ENCODE data around the gene SLC17A7. TPM values are rescaled to one million over a fixed set of nuclear protein-coding genes. Genes with fewer than 3 reads are reported as not detected.

SLC17A7 gene
- total RNA-seq, 1 experiment from 2014 or later, result 1.8 TPM

- TF ChIP-seq, protein P1, sequence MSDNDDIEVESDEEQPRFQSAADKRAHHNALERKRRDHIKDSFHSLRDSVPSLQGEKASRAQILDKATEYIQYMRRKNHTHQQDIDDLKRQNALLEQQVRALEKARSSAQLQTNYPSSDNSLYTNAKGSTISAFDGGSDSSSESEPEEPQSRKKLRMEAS (IDR thresholded peaks at IDR 0.05), result no peak
- TF ChIP-seq SP1 (IDR thresholded peaks at IDR 0.05; ENCODE audit: low read depth) (no peak), EZH2 (IDR thresholded peaks at IDR 0.05) (no peak), SIN3A (IDR thresholded peaks at IDR 0.05; ENCODE audit: low read depth) (no peak), ZFX (IDR thresholded peaks at IDR 0.05) (no peak), CEBPB (IDR thresholded peaks at IDR 0.05; ENCODE audit: low read depth) (no peak), POLR2AphosphoS5 (IDR thresholded peaks at IDR 0.05; ENCODE audit: low read depth, low read length) (no peak), ZNF274 (IDR thresholded peaks at IDR 0.05; ENCODE audit: low read depth, low read length) (no peak)
Observed at GRCh38 chr19:49409441-49410029, 31.8 kb downstream of the SLC17A7 start (continued).

DNA sequence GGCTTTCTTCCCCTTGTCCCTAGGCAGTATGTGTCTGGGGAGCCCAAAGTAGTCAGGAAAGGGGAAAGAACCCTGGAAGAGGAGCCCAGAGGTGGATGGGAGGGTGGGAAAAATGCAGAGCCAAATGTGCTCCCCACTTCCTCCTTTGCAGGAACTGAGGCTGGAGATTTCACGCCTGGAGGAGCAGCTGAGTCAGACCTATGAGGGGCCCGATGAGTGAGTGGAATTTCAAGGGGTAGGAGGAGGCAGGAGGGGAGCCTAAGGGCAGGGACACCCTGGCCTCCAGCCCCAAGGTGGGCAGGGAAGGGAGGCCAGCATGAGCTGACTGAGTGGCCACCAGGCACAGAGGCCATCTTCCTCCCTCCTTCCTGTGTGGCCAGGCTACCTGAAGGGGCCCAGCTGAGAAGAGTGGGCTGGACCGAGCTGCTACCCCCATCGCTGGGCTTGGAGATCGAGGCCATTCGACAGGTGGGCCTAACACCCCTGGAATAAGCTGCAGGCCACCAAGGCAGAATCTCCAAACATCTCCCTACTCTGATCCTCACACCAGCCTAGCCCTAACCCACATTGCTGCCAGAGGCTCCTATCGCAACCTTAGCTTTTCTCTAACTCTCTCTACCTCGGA is 32.4 kb downstream of the SLC17A7 start:
- ATAC-seq (no peak), DNase-seq (ENCODE audit: low read depth, low spot score) (no peak)
- Histone ChIP-seq H3K4me1 (ENCODE audit: control insufficient read depth in 1 of 2, insufficient read depth in 2 of 2, low read length in 2 of 2) (peaks cover 7 to 20% of the 10 kb centered on the region in 2 experiments; a peak in 3 of 4 replicates), H2AFZ (ENCODE audit: low read depth, low read length, poor library complexity, severe bottlenecking) (no peak overlapping the region), H3K79me2 (ENCODE audit: insufficient read depth, low read length) (no peaks in the 10 kb centered on the region), H3K36me3 (ENCODE audit: control insufficient read depth in 1 of 2, insufficient read depth in 2 of 2, low read length in 2 of 2) (no peaks in the 10 kb centered on the region), H4K20me1 (ENCODE audit: insufficient read depth) (no peaks in the 10 kb centered on the region), H3K4me2 (ENCODE audit: low read length) (0 out of 2 replicates have a peak overlapping the region, but pooled peaks have one; percentile 19), H3K9me2 (ENCODE audit: insufficient read depth) (no peaks in the 10 kb centered on the region), H3K9ac (ENCODE audit: low read length) (no peak overlapping the region), H3K27ac (ENCODE audit: low read depth, low read length) (no peak overlapping the region), H3K27me3 (ENCODE audit: insufficient read depth, low read length) (no peaks in the 10 kb centered on the region), H3K9me3 (ENCODE audit: control insufficient read depth in 1 of 2, insufficient read depth in 1 of 2, low read depth in 1 of 2, low read length in 2 of 2) (no peaks in the 10 kb centered on the region), H3K4me3 (replicated peaks in 1 of 2; ENCODE audit: low read depth in 1 of 2, low read length in 2 of 2) (no peak overlapping the region)
- TF ChIP-seq ELF1 (IDR thresholded peaks at IDR 0.05; ENCODE audit: borderline replicate concordance, low read depth) (no peak), FOSL1 (IDR thresholded peaks at IDR 0.05; ENCODE audit: low read depth) (no peak), JUND (IDR thresholded peaks at IDR 0.05) (no peak), SIN3A (IDR thresholded peaks at IDR 0.05; ENCODE audit: low read depth) (no peak), TCF7L2 (IDR thresholded peaks at IDR 0.05; ENCODE audit: borderline replicate concordance, extremely low read depth, insufficient read depth, insufficient read length) (no peak), ZNF274 (IDR thresholded peaks at IDR 0.05; ENCODE audit: low read depth, low read length) (no peak), CBX3 (IDR thresholded peaks at IDR 0.05; ENCODE audit: low read depth) (no peak), ZFX (IDR thresholded peaks at IDR 0.05) (no peak), RAD21 (IDR thresholded peaks at IDR 0.05; ENCODE audit: low read depth) (no peak), SP1 (IDR thresholded peaks at IDR 0.05; ENCODE audit: low read depth) (no peak), POLR2AphosphoS5 (IDR thresholded peaks at IDR 0.05; ENCODE audit: low read depth, low read length) (no peak), ATF3 (IDR thresholded peaks at IDR 0.05) (no peak), POLR2A (IDR thresholded peaks at IDR 0.05; ENCODE audit: borderline replicate concordance, extremely low read depth, insufficient read depth, insufficient read length) (no peak), EZH2 (IDR thresholded peaks at IDR 0.05) (no peak)
- TF ChIP-seq, protein P2, sequence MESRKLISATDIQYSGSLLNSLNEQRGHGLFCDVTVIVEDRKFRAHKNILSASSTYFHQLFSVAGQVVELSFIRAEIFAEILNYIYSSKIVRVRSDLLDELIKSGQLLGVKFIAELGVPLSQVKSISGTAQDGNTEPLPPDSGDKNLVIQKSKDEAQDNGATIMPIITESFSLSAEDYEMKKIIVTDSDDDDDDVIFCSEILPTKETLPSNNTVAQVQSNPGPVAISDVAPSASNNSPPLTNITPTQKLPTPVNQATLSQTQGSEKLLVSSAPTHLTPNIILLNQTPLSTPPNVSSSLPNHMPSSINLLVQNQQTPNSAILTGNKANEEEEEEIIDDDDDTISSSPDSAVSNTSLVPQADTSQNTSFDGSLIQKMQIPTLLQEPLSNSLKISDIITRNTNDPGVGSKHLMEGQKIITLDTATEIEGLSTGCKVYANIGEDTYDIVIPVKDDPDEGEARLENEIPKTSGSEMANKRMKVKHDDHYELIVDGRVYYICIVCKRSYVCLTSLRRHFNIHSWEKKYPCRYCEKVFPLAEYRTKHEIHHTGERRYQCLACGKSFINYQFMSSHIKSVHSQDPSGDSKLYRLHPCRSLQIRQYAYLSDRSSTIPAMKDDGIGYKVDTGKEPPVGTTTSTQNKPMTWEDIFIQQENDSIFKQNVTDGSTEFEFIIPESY (IDR thresholded peaks at IDR 0.05; ENCODE audit: extremely low read depth, insufficient replicate concordance, low read length), result no peak
- ChIA-PET CTCF (interaction anchor here (2.0 kb wide), 1 partner anchor 18 kb away, joined by 5 read pairs; no protein-coding TSS in a partner anchor), RAD21 (ENCODE audit: low non-redundant PET in 1 of 2, low total read pairs in 2 of 2, uncharacterized antibody in 2 of 2, unreplicated experiment in 2 of 2) (interaction anchor here in 1 of 2 experiments (0.7 kb wide), 1 partner anchor 137 kb away, joined by 3 read pairs; no protein-coding TSS in a partner anchor), POLR2A (interaction anchor here (1.0 to 1.1 kb wide), 2 partner anchors 17 to 44 kb away, joined by 3 to 5 read pairs; partner anchors contain the start of gene ALDH16A1)
- no TSS peak for BruUV-seq (replicated peaks)
- intact Hi-C loops (cut with micrococcal nuclease), result no loop called here
